Measurements from ENCODE around the gene MUC5AC.

DNA sequence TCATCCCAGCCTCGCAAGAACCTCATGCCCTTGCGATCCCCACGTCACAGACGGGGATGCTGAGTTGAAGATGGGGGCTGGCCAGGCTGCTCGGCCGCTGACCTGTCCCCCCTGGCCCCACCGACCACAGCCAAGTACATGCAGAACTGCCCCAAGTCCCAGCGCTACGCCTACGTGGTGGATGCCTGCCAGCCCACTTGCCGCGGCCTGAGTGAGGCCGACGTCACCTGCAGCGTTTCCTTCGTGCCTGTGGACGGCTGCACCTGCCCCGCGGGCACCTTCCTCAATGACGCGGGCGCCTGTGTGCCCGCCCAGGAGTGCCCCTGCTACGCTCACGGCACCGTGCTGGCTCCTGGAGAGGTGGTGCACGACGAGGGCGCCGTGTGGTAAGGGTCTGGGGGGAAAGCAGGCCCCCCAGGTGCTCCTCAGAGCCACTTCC is 75.1 kb downstream of the MUC5AC start:
- TF ChIP-seq MED13 (CRISPR knock-in tag; IDR thresholded peaks at IDR 0.05) (no peak), ZNF564 (CRISPR knock-in tag; IDR thresholded peaks at IDR 0.05) (no peak), NFIC (IDR thresholded peaks at IDR 0.05; ENCODE audit: low read length) (no peak), KDM5A (IDR thresholded peaks at IDR 0.05; ENCODE audit: borderline replicate concordance, low read length) (no peak), ZSCAN29 (CRISPR knock-in tag; conservative IDR thresholded peaks at IDR 0.05) (no peak), HOXA7 (CRISPR knock-in tag; IDR thresholded peaks at IDR 0.05) (no peak), REPIN1 (CRISPR knock-in tag; IDR thresholded peaks at IDR 0.05; ENCODE audit: borderline replicate concordance, low read depth) (no peak), RAD21 (CRISPR knock-in tag; IDR thresholded peaks at IDR 0.05) (no peak)
- TF ChIP-seq, protein P1, sequence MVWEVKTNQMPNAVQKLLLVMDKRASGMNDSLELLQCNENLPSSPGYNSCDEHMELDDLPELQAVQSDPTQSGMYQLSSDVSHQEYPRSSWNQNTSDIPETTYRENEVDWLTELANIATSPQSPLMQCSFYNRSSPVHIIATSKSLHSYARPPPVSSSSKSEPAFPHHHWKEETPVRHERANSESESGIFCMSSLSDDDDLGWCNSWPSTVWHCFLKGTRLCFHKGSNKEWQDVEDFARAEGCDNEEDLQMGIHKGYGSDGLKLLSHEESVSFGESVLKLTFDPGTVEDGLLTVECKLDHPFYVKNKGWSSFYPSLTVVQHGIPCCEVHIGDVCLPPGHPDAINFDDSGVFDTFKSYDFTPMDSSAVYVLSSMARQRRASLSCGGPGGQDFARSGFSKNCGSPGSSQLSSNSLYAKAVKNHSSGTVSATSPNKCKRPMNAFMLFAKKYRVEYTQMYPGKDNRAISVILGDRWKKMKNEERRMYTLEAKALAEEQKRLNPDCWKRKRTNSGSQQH (CRISPR knock-in tag; IDR thresholded peaks at IDR 0.05; ENCODE audit: low read depth), result no peak
- TF ChIP-seq, protein P2, sequence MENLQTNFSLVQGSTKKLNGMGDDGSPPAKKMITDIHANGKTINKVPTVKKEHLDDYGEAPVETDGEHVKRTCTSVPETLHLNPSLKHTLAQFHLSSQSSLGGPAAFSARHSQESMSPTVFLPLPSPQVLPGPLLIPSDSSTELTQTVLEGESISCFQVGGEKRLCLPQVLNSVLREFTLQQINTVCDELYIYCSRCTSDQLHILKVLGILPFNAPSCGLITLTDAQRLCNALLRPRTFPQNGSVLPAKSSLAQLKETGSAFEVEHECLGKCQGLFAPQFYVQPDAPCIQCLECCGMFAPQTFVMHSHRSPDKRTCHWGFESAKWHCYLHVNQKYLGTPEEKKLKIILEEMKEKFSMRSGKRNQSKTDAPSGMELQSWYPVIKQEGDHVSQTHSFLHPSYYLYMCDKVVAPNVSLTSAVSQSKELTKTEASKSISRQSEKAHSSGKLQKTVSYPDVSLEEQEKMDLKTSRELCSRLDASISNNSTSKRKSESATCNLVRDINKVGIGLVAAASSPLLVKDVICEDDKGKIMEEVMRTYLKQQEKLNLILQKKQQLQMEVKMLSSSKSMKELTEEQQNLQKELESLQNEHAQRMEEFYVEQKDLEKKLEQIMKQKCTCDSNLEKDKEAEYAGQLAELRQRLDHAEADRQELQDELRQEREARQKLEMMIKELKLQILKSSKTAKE (CRISPR knock-in tag; IDR thresholded peaks at IDR 0.05; ENCODE audit: borderline replicate concordance), result no peak
- TF ChIP-seq, protein P3, sequence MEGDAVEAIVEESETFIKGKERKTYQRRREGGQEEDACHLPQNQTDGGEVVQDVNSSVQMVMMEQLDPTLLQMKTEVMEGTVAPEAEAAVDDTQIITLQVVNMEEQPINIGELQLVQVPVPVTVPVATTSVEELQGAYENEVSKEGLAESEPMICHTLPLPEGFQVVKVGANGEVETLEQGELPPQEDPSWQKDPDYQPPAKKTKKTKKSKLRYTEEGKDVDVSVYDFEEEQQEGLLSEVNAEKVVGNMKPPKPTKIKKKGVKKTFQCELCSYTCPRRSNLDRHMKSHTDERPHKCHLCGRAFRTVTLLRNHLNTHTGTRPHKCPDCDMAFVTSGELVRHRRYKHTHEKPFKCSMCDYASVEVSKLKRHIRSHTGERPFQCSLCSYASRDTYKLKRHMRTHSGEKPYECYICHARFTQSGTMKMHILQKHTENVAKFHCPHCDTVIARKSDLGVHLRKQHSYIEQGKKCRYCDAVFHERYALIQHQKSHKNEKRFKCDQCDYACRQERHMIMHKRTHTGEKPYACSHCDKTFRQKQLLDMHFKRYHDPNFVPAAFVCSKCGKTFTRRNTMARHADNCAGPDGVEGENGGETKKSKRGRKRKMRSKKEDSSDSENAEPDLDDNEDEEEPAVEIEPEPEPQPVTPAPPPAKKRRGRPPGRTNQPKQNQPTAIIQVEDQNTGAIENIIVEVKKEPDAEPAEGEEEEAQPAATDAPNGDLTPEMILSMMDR (CRISPR knock-in tag; IDR thresholded peaks at IDR 0.05), result no peak

Measured in HepG2 (cell line).